Panc1 (cell line): Measurements from ENCODE around the gene DIP2C.

ENCODE experiments used
- POLR2AphosphoS5 ChIP-seq: IDR thresholded peaks from 2 replicates; pipeline ENCODE4 v1.6.1; 2012; ENCODE audit warnings: mild to moderate bottlenecking, low read depth, low read length, moderate library complexity
- SIN3A ChIP-seq: IDR thresholded peaks from 2 replicates; pipeline ENCODE4 v1.6.1; 2012; ENCODE audit warnings: low read depth, mild to moderate bottlenecking, low read length, moderate library complexity, borderline replicate concordance; ENCODE audit not compliant: insufficient read depth

GRCh38 chr10:511849-512191 lies 177.6 kb downstream of the DIP2C start:
- TF ChIP-seq POLR2AphosphoS5 (no peak), SIN3A (no peak)
